Stimulated activated CD4-positive, alpha-beta T cell treated with anti-CD3 and anti-CD28 coated beads, Interleukin-2, amount 100 ng/mL, for 4 hours (primary cell): Measurements from ENCODE around the gene UBALD1.

Experiments
- DNase-seq: peaks from one replicate; pipeline ENCODE4 v3.0.0-alpha.2; 2020; ENCODE audit warnings: low read depth

The UBALD1 gene

DNA sequence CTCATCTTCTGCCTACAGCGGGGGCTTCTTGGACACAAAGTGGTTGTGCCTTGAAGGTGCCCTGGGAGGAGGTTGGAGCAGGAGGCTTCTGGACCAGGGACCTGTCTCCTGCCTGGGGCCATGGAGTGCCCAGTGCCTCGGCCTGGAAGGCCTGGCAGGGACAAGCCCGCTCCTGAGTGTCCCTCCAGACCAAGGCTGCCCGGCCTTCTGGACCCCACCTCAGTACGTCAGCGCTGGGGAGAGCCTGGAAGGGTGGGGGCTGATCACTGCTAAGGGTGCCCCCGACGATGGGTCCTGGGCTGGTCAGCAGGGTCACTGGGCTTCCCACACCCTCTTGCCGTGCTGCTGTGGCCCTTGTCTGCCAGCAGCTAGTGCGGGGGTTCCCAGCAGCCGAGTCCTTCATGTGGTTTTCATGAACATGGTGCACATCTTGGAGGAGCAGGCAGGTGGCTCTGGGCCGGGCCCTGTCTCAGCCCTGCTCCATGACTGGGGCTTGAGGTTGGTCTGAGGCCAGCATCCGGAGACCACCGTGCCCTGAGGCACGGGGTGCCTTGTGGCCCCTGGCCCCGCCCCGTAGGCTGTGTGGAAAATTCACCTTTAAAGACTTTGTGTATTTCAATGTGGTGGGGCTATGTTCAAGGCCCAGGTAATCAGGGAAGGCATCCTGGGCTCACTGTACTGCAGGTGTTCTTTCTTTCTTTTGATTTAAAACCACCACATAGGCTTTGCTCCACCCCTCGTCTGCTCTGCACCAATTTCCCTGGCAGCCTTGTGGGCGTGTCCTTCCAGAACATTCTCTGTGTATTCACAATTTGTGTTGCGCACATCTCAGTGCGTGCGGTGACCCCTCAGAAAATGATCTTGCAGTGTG lies 32.3 kb upstream of the UBALD1 start:
- DNase-seq: no peak

DNA sequence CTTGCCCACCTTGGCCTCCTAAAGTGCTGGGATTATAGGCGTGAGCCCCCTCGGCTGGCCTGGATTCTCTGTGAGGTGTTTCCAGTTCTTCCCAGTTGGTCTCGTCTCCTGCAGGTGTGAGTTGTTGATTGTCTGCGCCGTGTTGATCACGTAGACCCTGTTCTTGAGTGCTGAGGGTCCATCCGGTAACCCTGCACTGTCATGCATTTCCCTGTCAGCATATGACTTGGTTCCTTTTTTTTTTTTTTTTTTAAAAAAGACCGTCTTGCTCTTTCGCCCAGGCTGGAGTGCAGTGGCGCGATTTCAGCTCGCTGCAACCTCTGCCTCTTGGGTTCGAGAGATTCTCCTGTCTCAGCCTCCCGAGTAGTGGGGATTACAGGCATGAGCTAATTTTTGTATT lies 27.2 kb upstream of the UBALD1 start:
- DNase-seq: no peak

DNA sequence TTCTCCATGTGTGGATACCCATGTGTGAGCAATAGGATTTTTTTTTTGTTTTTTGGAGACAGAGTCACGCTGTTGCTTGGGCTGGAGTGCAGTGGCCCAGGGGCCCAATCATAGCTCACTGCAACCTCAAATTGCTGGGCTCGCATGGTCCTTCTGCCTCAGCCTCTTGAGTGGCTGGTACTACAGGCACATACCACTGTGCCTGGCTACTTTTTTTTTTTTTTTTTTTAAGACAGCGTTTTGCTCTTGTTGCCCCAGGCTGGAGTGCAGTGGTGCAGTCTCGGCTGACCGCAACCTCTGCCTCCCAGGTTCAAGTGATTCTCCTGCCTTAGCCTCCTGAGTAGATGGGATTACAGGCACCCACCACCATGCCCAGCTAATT lies 26.6 kb upstream of the UBALD1 start:
- DNase-seq: no peak

DNA sequence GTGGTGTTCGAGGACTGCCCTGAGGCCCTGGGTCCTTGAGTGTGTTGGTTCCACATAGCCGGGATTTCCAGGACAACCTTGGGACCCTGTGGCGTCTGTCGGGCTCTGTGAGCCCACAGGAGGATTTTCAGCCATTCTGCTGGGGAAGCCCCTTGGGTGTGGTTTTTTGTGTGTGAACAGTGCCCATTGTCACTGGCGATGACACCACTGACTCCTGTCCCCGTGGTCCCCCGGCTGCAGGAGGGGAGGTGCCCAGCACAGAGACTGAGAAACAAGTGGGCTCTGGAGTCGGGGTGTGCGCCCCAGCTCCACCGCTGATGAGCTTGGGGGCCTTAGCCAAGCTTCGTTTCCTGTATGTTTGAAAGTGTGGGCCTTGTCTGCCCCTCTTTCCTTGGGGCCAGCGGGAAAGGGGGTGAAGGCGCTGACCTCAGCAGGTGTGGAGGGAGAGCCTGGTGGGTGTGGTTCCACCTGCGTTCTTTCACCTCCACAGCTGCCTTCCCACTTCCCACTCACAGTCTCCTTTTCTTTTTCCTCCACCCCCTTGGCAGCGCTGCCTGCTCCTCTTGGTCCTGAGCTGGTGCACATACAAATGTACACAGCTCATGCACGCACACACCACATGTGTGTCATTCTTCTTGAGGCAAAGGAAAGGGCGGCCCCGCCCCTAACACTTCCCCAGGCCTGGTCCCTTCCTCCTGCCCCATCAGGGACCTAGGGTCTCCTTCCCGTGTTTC lies 26.1 kb upstream of the UBALD1 start:
- DNase-seq: no peak

DNA sequence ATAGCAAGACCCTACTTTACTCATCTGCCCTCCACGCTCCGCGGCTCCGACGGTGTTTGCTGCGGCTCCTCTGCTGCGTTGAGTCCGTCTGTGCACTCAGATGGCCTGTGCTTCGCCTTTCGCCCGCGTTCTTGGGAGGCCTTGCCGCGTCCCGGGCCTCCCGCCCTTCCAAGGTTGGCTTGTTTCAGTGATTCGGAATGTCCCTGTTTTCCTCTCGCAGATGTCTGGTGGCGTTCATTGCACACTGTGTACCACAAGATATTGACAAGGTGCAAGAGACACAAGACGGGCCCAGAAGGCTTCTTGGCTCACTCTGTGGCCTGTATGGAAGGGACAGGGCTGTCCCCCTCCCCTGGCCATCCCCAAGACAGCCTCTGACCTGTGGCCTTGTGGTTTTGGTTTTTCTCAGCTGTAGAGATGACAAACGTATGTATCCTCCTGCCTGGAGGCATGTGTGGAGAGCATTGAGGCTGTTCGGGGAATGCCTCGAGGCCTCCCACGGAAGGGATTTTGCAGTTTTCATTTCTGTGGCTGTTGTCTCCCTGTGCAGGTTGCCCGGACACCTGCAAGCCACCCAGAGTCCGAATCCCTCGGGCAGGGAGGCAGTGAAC lies 25.3 kb upstream of the UBALD1 start:
- DNase-seq: no peak

DNA sequence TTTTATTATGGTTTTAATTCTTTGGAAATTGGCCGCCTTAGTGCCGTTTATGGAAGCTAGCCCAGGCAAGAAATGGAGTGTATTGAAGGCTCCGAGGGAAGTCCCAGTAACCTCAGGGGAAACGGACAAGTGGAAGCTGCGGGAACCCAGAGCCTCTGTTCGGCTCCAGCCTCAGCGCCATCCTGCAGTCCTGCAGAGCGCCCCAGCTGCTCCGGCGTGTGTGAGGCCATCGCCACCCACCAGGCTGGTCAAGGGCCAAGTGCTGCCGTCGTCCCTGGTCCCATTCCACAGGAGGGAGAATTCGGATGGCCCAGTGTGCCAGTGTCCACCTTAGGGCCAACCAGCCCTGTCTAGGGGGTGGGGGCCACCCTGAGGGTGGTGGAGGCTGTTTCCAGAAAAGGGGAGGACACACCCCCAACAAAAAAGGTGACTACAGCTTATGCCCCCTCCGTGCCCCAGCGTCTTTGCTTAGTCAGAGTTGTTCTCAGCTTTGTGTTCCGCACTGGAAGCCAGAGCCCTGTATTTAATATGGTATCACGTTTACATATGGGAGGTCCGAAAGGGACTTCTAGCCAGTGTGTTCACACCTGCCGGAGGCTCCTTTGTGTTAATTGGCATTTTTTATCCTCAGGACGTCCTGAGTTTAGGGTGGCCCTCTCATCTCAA lies 22.9 kb upstream of the UBALD1 start:
- no peak for DNase-seq

DNA sequence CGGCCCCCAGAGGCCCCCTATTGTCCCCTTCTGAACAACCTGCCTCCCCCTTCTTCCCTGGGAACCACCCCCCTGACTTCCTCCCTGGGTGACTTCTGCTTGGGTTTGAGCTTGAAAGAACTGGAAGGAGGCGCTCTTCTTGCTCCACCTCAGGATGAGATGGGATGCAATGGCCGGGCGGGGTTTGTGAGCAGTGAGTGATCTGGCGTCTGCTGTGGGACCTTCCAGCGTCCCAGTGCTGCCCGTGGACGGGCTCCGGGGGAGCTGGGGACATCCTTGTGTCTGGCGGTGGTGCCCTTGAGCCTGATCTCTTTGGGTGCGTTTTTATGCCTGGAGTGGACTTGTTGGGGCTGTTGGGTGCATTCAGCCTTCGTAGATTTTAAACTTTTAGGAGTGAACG lies 21.5 kb upstream of the UBALD1 start:
- DNase-seq: no peak

DNA sequence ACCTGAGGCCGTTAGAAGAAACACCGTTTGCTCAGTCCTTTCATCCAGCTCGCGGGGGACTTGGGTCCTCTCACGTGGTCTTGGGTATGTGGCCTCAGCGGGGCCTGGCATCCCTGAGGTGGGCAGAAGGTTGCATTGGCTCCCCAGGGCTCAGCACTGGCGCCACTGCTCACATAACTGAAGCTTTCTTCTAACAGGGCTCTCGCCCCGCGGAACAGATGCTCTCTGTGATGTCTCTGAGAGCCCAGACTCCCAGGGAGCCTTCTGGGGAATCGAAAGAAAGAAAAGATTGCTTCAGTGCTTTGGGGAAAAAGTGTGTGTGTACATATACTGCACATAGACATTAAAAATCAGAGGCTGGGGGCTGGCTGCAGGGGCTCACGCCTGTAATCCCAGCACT lies 20.1 kb upstream of the UBALD1 start:
- DNase-seq: no peak

DNA sequence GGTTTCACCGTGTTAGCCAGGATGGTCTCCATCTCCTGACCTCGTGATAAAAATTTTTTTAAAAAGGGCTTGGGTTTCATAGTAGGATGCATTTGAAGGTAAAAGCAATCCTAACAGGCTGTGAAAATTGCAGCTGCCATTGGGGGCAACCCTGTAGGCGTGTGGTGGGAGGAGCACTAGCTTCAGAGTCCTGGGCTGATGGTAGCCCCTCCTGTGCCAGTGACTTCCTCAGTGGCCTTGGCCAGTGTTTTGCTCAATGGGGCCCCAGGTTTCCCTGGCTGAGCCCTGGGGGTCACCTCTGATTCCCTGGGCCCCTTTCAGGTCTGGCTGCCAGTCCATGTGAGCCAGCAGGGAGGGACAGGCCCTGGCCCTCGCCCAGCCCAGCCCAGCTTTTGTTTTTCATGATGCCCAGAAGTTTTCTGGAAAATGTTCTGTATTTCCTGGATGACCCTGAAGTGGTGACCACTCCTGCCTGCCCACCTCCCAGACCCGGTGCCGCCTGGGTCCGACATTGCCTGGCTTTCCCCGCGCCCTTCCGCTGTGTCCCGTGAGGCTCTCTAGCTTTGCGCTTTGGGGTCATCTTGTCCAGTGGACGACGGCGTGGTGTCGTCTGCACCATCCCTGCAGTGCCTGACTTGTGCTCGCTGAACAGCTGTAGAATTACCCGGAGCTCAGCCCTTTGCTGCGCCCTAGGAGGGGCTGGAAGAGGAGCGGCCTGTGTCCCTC lies 19.4 kb upstream of the UBALD1 start:
- DNase-seq: no peak

DNA sequence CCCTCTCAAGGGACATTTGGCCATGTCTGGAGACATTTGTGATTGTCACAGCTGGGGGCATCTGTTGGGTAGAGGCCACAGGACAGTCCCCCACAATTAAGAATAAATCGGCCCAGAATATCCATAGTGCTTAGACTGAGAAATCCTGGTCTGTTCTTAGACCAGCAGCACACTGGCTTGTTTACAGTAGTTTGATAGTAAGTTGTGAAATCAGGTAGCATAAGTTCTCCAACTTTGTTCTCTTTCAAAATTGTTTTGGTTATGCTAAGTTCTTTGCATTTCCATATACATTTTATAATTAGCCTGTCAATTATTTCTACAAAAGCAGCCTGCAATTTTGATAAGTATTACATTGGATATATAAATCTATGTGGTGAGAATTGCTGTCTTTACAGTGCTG lies 16.8 kb upstream of the UBALD1 start:
- DNase-seq: no peak

DNA sequence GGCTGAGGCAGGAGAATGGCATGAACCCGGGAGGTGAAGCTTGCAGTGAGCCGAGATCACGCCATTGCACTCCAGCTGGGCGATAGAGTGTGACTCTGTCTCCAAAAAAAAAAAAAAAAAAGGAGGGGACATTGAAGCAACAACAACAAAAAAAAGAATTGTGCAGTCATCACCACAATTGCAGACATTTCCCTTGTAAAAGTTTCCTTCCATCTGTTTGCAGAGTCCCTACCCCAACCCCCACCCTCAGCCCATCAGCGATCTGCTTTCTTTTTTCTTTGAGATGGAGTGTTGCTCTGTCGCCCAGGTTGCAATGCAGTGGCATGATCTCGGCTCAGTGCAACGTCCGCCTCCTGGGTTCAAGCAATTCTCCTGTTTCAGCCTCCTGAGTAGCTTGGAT lies 13.6 kb upstream of the UBALD1 start:
- no peak for DNase-seq

DNA sequence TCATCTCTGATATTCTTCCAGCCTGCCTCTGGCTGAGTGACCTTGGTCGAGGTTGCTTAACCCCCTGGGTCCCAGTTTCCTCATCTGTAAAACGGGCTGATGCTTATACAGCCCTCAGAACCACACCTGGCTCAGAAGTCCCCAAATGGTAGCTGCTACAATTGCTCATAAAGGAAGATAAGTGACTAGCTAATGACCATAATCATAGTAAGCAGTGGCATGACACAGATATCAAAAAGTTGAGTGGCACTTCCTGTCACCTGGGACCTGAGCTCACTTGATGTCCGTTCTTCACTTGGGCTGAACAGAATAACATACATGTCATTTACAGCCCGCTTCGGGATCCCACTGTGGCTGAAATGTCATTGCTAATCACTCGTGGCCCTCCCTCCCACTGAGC lies 11.7 kb upstream of the UBALD1 start:
- DNase-seq: no peak

DNA sequence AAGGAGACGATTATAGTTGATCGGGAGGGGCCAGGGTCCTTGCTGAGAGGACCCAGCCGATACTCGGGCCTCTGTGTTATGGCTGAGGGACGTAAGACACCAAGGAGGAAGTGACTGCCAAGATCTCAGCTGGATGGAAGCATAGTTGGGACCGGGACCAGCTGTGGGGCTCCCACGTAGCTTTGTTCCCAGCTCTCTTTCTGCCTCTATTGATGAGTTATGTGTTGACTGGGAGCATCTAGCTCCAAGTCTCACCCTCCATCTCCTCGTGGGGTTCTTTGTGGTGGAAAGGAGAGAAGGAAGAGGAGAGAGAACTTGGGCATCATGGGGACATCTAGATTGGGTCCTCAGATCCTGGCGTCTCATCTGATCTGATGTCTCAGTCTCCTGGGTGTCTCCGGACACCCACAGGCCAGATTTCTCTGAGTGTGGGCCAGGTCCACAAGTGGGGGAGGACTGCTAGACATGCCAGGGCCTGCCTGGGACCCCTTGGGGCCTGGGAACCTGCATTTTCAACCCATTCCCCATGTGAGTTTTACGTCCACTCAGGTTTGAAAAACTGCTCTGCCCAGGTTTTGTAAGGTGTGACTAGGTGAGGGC lies 11.0 kb upstream of the UBALD1 start:
- no peak for DNase-seq

DNA sequence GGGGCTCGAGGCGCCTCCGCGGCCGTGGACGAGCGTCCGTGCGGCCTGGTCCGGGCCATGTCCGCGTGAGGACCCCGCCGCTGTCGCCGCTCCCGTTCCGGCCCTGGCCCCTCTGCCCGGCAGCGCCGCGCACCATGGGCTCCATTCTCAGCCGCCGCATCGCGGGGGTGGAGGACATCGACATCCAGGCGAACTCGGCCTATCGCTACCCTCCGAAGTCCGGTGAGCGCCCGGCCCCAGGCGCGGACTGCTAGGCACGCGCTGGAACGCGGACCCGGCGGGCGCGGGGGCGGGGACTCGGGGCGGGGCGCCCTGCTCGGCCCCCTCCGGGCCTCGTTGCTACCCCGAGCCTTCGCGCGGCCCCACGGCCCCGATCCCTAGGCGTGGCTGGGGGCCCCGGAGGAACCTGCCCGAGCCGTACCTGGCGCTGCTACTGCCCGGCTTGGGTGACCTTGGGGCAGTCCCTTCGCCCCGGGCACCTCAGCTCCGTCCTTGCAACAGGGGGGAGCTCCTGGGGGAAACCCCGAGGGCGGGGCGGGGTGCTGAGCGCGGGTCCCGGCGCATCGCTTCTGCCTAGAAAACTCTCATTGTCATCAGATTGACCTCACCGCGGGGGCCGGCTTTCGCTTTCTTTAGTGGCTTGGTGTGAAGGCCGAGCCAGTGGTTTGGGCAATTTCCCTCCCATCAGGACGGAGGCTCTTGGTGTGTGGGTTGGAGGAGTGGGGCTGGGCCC lies 10.3 kb upstream of the UBALD1 start:
- DNase-seq: peak; percentile 65

DNA sequence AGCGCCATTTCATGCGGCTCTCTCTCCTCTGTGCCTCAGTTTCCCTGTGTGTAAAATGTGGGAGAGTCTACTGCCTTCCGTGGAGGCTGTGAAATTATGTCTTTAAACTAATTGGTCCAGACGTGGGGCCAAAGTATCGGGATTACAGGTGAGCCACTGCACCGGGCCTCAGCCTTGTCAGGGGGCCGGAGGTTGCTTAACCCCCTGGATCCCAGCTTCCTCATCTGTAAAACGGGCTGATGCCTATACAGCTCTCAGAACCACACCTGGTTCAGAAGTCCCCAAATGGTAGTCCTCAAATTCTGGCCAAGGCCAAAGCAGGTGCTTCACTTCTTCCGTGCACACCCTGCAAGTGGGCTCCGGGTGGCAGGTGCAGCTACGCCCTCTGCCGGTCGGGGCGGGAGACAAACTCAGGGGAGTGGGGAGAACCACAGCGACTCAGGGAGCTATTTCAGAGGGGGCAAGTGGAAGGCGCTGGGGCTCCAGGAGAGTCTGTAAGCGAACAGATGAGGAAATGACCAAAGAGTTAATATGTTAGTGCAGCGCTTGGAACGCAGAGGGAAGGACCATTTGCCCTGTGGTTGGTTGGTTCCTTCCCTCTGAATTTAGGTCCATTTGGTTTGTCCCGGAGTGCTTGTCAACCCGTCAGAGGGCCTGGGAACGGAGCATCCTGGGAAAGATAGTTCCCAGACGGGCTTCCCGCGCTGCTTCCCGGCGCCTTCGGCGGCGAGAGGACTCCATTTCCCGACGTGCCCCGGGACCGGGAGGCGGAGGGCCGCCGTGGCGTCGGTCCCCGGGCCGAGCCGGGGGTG lies 9.5 kb upstream of the UBALD1 start, which contains the start of gene MGRN1:
TSS of gene MGRN1 (plus strand) at position 812 of the 812 bp plus-strand sequence. CDS start 135 bp downstream, outside the sequence.
- DNase-seq: peak; percentile 89

DNA sequence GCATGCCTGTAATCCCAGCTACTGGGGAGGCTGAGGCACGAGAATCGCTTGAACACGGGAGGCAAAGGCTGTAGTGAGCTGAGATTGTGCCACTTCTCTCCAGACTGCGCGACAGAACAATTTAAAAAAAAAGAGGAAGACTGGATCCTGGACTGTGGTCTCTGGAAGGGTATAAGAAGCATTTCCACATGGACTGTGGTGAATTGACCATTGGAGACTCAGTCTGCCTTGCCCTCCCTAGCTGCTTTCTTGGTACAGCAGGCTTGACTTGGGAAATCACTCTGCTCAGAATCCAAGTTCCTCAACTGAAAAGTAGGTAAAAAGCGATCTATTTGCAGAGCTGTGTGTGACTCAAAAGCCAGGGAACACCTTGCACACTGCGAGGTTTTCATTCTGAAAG lies 8.9 kb upstream of the UBALD1 start:
- no peak for DNase-seq

DNA sequence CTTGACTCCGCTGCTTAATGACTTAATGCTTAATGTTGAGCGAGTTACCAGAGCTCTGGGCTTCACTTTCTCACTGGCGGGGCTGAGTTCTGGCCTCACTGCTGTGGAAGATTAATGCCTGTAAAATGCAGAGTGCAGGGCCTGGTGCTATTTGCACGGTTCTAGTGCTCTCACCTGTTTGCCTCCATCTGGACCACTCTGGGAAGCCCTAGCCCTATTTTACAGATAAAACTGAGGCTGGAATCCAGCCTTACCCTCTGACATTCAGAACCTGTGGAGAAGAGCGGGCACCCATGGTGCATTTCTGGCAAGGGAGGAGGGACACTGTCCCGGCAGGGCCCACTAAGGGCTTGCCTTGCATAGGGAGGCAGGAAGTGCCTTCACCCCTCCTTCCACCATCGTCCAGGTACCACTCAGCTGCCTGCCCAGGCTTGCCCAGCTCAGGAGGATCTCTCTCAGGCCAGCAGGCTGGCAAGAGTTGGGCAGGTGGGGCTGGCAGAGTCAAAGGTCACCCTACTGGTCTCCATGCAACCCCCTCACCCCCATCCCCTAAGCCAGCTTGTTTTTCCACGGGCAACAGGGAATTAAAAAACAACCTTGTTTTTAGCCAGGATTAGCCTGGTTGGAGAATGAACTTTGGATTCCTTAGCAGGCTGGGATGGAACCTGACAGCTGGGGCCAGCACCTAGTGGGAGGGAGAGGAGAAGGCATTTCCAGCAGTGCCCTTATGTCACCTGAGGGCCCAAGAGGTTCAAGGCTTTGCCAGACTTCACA lies 4.1 kb upstream of the UBALD1 start:
- no peak for DNase-seq

DNA sequence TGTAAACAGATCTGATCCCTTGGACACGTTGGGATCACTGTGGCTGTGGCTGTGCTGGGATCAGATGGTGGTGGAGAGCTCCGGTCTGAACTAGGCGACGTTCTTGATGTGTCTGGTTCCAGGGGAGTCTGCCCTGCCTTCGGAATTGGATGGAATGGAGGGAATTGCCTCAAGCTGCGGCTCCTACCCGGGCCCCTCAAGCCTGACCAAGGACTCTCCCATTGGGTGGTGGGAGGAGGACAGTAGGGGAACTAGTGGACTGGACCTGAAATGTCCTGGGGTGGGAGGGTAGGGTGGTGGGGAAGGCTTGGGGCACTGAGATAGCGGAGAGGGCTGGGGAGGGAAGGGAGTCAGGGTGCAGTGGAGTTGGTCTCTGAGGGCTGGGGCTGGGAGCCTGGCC lies 3.2 kb upstream of the UBALD1 start:
- no peak for DNase-seq
